GM10266 (cell line): ENCODE results near the gene ZPBP.

ENCODE experiments used
- DNase-seq: peaks from one replicate; pipeline ENCODE4 v3.0.0; 2012; ENCODE audit errors: extremely low spot score
- CTCF ChIP-seq: IDR thresholded peaks from 2 replicates; pipeline ENCODE4 v1.5.1; 2012; ENCODE audit warnings: mild to moderate bottlenecking, low read depth; ENCODE audit not compliant: control insufficient read depth, insufficient read depth; ENCODE audit errors: missing control alignments

The ZPBP gene

GRCh38 chr7:49894543-49894942 lies 198.5 kb downstream of the ZPBP start:
- DNase-seq = no peak
- TF ChIP-seq CTCF = no peak

- no peak for TF ChIP-seq CTCF
- no peak for DNase-seq
Measured at GRCh38 chr7:49893131-49893530, 199.9 kb downstream of the ZPBP start.

- TF ChIP-seq CTCF = no peak
- no peak for DNase-seq
Measured at GRCh38 chr7:49892481-49892880, 200.6 kb downstream of the ZPBP start.
